ENCODE measurements around the gene LRRN2.
"Not testable (repeated sequence)": the region's sequence is repeated elsewhere in the genome, so short reads cannot be mapped to it uniquely, and the experiment has no call there.

Gene LRRN2

DNA sequence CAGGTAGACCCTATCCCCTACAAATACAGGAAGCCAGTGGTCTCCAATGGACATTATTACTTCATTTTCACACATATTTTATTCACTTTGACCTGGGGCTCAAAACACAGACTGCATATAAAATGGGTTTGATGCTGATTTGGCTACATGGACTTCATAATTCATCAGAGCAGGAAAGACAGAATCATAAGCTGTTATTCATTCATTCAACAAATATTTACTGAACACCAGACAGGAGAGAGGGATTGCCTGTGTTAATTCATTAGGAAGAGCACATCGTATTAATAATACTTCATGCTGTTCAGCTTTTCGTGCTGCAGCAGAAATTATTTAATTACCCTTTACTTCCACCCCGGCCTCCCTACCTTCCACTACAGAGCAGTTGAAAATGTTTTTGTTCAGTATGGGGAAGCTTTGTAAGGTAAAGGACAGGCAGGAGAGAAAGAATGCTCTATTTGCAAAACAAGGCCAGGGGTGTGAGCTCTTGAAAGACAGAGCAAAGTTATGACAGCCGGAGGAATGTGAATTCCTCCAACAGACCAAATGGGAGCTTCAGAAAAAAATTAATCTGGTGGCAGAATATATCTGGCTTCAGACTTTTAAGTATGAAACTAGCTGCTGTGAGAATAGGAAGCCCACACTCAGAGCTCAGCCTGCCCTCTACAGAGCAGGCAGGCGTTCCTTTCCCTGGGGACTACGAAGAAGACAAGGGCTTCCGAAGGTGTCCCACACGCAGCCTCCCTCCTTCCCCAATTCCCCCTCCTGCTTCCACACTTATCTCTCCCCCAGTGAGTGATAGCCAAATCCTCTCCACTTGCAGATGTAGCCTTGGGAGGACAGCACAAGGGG lies 111.3 kb downstream of the LRRN2 start:
- no peak for DNase-seq (ENCODE audit: low read depth)

DNA sequence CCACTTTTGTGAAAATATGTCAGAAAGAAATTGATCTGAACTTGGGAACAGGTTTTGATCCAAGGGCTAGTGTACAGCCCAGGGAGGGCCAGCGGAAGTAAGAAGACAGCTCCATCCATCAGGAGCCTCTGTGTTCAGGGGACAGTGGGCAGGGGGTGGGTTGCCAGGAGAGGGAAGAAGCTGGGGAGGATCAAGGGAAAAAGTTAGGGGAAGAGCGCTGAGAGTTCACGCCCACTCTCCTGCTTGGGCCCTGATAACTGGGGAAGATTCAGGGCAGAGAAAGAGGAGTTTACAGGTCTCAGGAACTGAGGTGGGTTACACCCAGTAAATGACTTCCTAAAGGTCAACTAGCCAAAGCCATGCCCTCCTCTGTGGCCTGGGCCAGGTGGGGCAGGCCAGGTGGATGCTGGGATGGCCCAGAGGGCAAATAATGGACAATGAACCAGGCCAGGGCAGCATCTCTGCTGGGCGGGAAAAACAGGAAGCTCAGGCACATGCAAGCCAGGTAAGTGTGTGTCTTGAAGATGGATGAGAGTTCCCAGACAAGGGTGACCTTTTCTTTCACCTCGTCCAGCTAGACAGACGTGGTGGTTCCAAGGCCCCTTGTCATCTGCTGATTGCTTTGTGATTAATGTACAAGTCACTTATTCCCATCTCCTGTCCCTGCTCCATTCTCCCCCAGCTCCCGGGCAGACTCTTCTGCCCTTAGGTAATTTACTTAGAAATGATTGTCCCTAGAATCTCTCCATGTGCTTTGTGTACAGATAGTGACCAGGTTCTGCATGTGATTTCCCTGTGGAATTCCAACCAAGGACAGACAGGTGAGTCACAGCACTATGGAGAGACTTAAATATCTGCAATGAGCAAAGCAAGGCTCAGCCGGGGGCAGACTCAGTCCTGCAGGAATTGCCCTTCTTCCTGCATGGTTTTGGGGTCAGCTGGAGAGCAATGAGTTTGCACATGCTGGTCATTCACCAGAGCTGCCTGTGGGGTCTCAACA lies 112.3 kb downstream of the LRRN2 start:
- DNase-seq (ENCODE audit: low read depth) = no peak

- no peak for DNase-seq (ENCODE audit: low read depth)
Observed at GRCh38 chr1:204571631-204572030, 113.9 kb downstream of the LRRN2 start.

- DNase-seq (ENCODE audit: low read depth) = no peak
Observed at GRCh38 chr1:204571128-204571527, 114.4 kb downstream of the LRRN2 start.

DNA sequence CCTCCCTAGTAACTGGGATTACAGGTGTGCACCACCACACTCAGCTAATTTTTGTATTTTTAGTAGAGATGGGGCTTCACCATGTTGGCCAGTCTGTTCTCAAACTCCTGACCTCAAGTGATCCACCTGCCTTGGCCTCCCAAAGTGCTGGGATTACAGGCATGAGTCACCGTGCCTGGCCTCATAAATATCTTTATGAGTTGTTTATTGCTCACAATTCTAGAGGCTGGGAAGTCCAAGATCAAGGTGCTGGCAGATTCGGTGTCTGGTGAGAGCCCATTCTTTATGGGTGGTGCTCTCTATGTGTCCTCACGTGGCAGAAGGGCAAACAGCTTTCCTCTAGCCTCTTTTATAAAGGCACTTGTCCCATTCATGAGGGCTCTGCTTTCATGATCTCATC lies 115.5 kb downstream of the LRRN2 start:
- not testable (repeated sequence) for DNase-seq (ENCODE audit: low read depth)

DNA sequence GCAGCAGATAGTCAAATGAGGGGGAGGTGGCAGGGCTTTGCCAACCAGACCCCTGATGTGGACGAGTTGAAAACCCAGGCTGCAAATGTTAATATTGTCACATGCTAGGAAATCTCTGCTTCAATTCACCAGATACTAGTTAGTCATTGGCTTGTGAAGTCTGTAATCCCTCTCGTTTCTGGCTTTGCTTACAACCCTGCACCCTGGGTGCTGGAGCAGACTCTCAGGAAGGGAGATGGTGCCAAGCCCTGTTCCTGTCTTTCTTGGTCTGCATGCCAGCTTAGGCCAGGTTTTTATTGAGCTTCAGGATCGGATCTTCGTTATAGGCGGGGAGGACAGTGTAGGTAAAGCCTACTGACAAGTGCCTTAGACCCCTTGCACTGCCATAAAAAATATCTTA lies 116.1 kb downstream of the LRRN2 start:
- DNase-seq (ENCODE audit: low read depth) = no peak

- DNase-seq (ENCODE audit: low read depth) = no peak
Observed at GRCh38 chr1:204568576-204569315, 116.8 kb downstream of the LRRN2 start.
